HG03025 (cell line): Measurements from ENCODE around the gene CES4A.
"Not testable (repeated sequence)": the region's sequence is repeated elsewhere in the genome, so short reads cannot be mapped to it uniquely, and the experiment has no call there.

Experiments used
- ATAC-seq: cut with Tn5 transposase; IDR thresholded peaks from one replicate; pipeline ENCODE4 v1.9.1; 2021; ENCODE audit warnings: mild to moderate bottlenecking, moderate library complexity; ENCODE audit not compliant: unreplicated experiment, low FRiP score

CES4A gene

DNA sequence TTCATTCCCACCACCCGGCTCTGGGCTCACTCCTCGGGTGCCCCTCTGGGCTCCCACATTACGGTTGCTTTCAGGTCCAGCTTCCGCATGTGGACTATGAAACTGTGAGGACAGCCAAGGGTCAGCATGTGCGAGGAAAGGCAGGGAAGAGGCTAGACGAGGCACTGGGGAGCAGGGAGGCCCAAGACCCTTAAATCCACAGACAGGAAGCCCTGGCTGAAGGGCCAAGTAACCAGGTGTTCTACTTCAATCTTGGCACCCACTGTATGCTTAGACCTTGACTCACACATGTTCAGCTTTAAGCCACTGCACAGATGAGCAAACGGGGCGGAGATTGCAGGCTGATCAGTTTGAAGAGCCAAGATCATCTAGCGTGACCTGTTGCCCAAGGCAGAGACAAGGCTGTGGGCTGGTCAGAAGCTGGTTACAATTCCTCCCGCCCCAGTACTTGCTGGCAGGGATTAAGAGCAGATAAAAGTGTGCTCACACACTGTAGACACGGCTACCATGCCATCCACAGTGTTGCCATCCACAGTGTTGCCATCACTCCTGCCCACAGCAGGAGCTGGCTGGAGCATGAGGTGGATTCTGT lies at the start of gene CES4A:
Gene CES4A (plus strand): TSS at position 393 of the 592 bp plus-strand sequence. CDS start 184 bp downstream, at position 577.
- no peak for ATAC-seq

- no peak for ATAC-seq
These were observed 49.0 kb upstream of the CES4A start for GRCh38 chr16:66939366-66939765.

DNA sequence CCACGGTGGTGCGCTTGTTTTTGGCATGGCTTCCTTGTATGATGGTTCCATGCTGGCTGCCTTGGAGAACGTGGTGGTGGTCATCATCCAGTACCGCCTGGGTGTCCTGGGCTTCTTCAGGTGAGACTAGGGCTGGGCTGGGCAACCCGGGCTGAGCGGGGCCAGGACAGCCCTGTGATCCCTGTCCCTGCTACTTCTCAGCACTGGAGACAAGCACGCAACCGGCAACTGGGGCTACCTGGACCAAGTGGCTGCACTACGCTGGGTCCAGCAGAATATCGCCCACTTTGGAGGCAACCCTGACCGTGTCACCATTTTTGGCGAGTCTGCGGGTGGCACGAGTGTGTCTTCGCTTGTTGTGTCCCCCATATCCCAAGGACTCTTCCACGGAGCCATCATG lies 48.2 kb upstream of the CES4A start:
- ATAC-seq: no peak

DNA sequence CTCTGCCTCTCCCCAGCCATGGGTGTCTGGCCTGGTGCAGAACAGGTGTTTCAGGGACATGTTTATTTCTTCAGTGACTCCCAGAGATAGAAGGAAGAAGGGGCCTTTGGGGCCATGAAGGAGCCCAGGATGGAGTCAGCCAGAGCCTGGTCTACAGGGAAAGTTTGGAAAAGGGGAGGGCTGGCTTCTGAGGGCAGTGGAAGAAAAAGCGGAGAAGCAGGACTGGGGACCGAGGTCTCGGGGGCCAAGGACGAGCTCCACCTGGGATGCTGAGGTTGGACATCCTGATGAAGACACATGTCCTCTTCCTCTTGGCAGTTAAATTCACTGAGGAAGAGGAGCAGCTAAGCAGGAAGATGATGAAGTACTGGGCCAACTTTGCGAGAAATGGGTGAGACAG lies 45.4 kb upstream of the CES4A start:
- ATAC-seq: no peak

- ATAC-seq: no peak
These were observed 44.8 kb upstream of the CES4A start for GRCh38 chr16:66943426-66944053.

DNA sequence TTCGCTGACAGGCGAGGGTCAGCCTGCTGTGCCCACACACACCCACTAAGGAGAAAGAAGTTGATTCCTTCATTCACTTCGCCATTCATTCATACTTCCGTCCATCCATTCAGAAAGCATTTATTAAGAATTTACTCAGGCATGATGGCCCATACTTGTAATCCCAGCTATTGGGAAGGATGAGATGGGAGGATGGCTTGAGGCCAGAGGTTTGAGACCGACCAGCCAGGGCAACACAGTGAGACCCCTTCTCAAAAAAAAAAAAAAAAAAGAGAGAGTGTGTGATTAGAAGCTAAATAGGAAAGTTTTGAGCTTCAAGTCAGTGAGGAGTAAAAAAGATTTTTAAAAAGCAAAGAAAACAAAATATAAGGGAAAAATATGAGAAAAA lies 44.3 kb upstream of the CES4A start:
- no peak for ATAC-seq

- not testable (repeated sequence) for ATAC-seq
These were observed 43.4 kb upstream of the CES4A start for GRCh38 chr16:66944971-66945370.

DNA sequence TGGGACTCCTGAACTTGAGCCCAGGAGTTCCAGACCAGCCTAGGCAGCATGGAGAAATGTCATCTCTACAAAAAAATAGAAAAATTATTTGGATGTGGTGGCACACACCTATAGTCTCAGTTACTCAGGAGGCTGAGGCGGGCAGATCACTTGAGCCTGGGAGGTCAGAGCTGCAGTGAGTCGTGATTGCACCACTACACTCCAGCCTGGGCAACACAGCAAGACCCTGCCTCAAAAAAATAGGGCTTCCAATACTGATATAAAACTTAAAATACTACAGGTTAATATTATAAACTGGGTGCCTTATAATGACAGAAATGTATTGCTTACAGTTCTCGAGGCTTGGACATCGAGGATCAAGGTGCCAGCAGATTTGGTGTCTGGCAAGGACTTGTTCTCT lies 42.5 kb upstream of the CES4A start:
- no peak for ATAC-seq

DNA sequence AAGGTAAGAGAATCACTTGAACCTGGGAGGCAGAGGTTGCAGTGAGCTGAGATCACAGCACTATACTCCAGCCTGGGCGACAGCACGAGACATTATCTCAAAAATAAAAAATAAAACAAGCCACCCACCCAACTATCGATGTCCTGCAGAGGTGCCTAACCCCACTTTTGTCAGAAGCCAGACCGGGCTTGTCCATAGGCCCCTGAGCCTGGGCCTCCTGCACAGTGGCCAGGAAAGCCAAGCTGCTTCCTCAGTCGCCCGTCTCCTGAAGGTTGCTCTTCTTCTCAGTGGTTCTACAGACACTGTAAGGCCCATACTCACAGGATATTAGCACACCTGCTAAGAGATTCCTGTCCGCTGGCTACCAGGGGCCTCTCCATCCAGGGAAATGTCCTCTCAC lies 41.8 kb upstream of the CES4A start:
- ATAC-seq: no peak

DNA sequence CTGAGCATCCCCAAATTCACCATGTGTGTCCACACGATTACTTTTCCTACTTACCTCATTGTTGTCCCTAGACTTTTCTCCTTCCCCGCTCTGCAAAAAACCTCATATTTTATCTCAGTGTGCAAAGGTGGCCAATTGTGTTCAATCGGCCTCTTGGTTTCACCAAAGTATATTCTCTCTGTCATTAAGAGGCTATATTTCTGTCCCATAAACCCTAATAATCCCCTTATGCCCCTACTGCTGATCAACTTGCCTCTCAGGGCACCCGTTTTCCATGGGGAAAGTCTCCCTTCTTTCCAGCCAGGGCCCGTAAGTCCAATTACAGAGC lies 41.5 kb upstream of the CES4A start:
- no peak for ATAC-seq

DNA sequence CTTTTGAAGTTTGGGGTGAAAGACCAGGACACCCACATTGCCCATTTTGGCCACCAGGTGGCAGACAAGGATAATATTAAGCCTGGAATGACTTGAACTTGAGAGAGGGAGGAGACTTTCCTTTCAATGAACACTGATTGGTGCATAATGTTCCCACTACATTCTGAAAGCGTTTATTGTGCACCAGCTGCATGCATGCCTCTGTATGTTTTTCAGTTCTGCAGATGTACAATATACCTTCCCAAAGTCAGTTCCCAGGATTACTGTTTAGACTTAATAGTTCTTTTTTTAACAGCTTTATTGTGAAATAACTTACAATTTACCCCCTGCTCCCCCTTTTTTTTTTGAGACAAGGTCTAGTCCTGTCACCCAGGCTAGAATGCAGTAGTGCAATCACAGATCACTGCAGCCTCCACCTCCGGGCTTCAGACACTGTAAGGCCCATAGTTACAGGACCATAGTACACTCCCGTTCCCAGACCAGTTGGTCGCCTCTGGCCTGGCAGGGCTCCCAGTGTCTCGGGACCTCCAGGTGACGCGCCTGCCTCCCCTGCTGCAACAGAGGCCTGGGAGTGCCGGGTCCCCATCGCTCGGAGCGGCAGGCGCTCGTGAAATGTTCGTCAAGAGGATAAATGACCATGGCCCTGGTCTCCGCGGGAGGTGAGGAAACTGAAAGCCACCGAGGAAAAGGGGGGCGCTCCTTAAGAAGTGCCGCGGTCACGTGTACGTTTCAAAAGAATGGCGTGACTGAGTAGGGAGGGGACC lies 40.9 kb upstream of the CES4A start:
- no peak for ATAC-seq

DNA sequence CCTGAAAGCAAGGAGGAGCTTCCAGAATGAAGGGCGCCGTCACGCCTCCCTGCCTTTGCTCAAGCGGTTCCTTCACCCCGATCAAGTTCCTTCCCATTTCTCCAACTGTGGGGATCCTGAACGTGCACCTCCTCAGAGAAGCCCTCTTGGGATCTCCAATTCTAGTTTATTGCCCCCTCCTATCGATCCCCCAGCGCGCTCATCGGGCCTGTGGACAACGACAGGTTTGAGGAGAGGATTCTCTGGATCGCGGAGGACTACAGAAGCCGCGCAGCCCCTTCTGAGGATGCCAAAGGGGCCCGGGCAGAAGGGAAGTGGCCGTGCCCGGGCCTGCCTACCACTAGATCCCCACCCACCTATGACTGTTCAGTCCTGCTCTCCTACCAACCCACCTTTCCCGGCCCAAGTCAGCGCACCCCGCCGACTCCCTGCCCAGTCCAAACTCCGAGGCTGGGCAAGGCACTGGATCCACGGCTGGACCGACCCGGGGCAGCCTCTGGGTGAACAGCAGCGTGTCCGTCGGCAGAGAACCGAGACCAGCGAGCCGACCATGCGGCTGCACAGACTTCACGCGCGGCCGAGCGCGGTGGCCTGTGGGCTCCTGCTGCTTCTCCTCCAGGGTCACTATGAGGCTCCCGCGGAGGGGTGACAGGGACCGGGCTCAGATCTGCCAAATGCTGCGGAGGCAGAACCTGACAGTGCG lies 40.1 kb upstream of the CES4A start:
- ATAC-seq: no peak

- ATAC-seq: no peak
These were observed 39.6 kb upstream of the CES4A start for GRCh38 chr16:66948837-66949225.

DNA sequence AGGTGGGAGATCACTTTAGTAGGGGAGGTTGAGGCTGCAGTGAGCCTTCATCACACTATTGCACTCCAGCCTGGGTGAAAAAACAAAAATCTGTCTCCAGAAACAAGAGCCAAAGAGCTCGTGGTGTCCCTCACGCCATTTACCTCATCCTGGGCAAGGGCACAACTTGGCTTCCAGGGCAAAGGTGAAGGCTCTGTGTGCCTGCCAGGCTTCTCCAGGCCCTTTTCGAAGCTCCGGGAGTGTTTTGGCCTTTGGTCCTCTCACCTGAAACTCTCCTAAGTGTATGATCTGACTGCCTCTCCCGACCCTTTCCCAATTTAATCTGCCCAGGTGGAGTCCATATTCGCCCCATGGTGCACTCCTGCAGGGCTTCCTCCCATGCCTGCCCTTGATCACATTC lies 38.9 kb upstream of the CES4A start:
- ATAC-seq: no peak

DNA sequence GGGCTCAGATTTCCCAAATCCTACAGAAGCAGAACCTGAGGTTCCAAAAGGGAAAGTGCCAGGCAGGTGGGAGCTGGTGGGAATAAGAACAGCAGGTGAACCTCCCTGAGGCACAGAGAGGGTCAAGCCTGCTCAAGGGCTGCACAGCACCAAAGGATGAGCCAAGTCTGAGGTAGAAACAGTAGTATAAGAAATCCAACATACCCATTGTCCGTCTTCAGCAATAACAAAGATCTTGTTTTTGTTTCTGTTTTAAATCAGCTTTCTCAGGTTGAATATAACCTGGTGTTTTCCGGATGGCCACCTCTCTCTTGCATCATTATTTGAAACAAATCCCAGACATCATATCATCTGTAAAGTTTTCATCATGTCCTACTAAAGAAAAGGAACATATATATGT lies 38.0 kb upstream of the CES4A start:
- no peak for ATAC-seq

DNA sequence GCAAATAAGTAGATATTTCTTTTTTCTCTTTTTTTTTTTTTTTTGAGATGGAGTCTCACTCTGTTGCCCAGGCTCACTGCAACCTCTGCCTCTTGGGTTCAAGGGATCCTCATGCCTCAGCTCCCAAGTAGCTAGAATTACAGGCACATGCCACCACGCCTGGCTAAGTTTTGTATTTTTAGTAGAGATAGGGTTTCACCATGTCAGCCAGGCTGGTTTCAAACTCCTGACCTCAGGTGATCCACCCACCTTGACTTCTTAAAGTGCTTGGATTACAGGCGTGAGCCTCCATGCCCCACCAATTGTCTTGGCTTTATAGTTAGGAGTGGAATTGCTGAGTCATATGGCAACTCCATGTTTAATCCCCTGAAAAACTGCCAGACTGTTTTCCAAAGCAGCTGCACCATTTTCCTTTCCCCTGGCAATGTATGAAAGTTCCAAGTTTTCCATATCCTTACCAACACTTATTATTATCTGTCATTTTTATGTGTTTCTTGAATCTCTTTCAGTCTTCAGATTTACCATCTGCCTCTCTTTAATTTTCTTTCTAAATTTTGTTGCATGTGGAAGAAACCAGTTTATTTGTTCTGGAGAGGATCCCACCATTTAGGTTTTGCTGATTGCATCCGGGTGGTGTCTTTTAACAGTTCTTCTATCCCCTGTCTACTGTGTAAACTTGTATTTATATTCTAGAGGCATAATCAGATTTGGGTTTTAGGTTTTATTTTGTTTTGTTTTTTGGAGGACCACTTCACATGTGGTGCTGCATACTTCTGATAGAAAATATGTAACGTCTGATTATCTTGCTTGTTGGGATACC lies 37.2 kb upstream of the CES4A start:
- no peak for ATAC-seq

DNA sequence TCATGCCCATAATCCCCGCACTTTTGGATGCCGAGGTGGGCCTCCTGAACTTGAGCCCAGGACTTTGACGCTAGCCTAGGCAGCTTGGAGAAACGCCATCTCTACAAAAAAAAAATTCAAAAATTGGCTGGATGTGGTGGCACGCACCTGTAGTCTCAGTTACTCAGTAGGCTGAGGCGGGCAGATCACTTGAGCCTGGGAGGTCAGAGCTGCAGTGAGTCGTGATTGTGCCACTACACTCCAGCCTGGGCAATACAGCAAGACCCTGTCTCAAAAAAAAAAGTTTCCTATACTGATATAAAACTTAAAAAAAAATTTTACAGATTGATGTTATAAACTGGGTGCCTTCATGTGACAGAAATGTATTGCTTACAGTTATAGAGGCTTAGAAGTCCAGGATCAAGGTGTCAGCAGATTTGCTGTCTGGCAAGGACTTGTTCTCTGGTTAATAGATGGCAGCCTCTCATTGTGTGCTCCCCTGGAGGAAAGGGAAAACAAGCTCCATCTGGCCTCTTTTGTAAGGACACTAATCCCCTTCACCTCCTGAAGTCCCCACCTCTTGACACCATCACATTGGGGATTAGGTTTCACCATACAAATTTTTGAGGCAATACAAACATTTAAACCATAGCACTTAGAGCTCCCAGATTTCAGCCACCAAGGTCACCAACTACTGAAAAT lies 35.8 kb upstream of the CES4A start:
- ATAC-seq: no peak

- no peak for ATAC-seq
These were observed 34.8 kb upstream of the CES4A start for GRCh38 chr16:66953462-66954096.

- ATAC-seq: no peak
These were observed 34.2 kb upstream of the CES4A start for GRCh38 chr16:66954097-66954659.
